GM18502 (cell line): Measurements from ENCODE around the gene FSTL4.

Experiments
- ATAC-seq: cut with Tn5 transposase; IDR thresholded peaks from one replicate; pipeline ENCODE4 v1.9.1; 2021; ENCODE audit warnings: mild to moderate bottlenecking; ENCODE audit not compliant: unreplicated experiment, poor library complexity

The FSTL4 gene

DNA sequence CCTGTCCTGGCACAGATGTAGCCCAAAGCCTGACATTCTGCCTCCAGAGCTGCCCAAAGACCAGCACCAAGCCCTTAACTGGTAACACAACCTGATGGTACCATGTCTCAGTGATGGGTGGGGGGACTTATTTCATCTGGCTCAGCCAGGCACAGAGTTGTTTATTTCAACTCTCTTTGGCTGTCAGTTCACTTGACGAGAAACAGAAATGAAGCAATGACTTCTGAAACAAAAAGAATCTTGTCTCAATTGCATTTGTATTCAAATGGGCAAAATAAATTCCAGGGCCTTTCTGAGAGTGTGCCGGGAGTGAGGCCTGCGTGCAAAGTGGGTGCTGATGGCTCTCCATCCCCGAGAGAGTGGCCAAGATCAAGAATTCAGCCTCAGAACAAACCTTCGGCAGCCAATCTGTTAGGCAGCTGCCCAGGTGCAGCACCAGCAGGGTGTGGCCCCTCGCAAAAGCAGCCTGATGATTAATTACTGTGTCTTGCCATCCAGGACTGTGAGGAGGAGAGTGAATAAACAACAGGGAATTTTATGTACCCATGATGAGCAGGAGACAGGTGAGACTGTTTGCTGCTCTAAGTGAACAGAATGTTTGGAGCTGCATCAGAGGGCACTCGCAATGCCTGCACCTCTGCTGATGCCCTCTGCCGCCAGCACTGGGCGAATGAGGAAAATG, 322.5 kb downstream of the FSTL4 start:
- no peak for ATAC-seq

DNA sequence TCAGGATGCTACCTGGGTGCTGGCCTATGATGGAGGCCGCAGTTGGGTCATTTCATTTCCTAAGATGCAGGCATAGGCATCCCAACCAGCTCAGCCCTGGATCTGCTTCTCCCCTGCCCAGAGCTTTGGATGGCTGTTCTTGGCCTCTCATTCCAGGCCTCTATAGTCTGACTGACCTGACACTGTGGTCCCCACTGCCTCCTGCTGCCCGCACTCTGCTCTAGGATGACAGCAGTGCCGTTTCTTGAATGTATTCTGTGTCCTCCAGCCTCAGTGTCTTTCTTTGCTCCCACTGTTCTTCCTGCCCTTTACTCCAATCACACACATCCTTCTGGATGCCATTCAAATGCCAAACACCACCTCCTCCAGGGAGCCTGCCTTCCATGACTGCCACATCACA, 324.8 kb downstream of the FSTL4 start:
- no peak for ATAC-seq

DNA sequence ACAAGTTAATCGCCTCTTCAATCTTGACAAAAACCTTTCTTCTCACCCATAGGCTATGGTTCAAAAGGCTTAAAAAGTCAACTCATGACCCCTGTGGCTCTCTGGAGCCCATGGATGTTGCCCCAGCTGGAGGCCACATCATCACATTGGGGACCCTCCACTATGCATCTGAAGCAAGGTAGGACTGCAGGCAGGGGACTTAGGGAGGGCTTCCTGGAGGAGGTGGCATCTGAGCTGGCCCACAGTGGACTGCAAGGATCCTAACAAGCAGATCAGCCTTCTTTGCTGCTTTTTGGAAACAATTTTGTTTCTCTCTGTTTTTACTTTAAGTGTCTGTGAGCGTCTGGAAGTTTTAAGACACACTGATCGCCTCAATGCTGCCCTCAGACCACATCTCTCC, 325.9 kb downstream of the FSTL4 start:
- ATAC-seq = no peak

DNA sequence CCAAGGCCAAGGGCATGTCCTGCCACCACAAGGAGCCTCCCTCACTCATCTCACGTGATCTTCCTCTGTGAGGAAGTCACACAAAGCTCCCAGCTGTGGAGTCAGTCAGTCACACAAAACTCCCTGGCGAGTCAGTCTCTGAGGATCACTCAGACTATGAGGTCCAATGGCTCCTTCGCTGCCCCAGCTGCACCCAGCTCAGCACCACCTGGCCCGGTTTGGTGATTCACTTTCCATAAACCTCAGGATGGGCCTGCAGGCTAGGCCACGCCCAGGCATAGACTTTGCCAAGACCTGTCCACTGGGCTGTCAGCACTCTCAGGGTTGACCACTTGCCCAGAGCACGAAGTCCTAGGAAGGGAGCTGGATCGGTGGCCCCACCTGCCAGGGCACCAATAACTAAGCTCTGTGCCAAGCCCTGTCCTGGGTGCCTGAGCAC, 326.7 kb downstream of the FSTL4 start:
- no peak for ATAC-seq

DNA sequence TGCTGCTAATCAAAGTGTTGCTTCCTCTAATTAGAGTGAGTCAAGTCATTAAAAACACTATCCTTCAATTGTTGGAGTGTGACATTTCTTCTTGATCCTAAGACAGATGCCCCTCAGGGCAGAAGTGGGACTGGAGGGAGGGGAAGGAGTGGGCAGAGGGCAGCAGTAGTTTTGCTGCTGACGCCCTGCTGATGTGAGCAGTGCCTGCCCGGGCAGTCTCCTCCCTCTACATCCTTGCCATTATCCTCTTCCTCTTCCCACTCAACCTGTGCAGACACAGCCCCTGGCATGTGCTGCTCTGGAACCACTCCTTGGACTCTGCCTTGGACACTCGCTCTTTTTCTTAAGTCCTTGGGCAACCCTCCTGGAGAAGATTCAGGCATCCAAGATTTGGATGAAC, 328.0 kb downstream of the FSTL4 start:
- ATAC-seq = no peak

DNA sequence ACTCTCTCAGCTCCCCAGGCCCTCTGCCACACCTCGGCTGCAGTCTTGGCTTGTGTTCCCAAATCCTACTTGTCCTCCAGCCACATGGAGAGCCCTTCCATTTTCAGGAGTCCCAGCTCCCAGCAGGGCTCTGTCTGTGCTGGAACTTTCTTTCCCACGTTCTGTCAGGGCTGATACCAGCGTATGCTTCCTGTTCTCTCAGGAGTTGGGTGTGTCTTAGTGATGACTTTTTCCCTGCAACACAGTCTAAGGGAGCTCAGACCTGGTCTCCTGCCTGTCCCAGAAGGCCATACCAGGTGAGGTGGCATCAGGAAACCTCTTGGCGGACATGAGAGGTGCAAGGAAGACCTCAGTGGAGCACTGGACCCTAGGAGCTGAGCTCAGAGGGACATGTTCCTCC, 334.0 kb downstream of the FSTL4 start:
- ATAC-seq = no peak

DNA sequence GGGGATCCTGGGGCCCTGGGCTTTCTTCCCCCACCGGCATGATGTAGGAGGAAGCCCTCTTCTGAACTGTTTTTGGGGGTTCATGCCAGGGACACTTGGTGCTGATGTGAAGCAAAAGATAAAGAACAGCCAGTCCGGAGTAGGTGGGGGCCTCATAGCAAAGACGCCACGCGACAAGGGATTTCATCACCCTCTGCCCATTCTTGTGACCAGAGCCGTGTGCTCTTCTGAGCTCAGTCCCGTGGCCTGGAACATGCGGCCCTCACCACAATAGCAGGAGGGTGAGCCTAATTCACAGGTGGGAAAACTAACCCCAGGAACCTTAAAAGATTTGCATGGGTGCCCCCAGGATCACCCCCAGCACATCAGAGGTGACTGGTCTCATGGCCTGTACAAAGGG, 334.6 kb downstream of the FSTL4 start:
- no peak for ATAC-seq

DNA sequence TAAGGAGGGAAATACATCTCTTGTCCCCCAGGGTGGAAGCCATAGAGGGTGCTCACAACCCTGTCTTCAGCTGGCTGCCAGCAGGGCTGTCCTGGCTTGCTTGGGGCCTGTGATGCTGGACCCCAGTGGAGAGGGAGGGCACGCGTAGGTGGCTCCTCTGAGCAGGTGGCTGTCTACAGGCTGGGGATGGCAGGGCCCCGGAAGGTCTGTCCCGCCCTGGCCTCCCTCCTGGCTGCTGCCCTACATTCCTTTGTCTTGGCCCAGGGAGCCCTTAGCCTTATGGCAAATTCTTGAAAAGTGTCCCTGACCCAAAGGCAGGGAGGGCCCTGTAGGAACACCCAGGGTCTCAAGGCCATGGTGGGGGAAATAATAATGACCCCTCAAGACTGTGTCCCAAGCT, 336.2 kb downstream of the FSTL4 start:
- no peak for ATAC-seq

DNA sequence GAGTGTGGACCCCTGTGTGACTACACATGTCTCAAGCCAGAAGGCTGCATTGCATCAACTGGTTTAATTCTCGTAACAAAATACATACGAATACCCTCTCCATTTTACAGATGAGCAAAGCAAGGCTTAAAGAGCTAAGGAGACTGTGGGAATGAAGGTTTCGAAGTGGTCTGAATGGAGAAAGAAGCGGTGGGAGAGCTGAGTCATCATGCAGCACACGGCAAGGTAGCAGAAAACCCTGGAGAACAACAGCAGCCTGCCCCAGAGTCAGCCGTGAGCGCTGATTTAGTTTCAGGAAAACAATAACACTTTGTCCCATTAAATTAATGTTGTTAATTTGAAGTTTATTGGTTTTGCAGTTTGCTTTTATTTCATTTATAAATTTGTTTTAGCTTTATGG, 336.7 kb downstream of the FSTL4 start:
- no peak for ATAC-seq

DNA sequence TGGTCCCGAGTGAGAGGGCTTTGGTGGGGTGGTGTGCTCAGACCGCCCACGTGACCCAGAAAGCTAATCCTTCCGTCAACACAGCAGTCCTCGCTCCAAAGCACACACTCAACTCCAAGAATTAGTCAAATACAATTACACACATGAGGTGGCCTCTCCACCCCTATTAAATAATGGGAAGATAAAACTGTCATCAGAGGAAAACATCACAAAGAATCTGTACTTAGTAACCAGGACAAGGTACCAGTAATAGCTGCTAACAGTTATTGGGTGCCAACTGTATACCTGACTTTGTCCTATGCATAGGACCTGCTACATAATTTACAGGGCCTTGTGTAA, 337.8 kb downstream of the FSTL4 start:
- no peak for ATAC-seq

DNA sequence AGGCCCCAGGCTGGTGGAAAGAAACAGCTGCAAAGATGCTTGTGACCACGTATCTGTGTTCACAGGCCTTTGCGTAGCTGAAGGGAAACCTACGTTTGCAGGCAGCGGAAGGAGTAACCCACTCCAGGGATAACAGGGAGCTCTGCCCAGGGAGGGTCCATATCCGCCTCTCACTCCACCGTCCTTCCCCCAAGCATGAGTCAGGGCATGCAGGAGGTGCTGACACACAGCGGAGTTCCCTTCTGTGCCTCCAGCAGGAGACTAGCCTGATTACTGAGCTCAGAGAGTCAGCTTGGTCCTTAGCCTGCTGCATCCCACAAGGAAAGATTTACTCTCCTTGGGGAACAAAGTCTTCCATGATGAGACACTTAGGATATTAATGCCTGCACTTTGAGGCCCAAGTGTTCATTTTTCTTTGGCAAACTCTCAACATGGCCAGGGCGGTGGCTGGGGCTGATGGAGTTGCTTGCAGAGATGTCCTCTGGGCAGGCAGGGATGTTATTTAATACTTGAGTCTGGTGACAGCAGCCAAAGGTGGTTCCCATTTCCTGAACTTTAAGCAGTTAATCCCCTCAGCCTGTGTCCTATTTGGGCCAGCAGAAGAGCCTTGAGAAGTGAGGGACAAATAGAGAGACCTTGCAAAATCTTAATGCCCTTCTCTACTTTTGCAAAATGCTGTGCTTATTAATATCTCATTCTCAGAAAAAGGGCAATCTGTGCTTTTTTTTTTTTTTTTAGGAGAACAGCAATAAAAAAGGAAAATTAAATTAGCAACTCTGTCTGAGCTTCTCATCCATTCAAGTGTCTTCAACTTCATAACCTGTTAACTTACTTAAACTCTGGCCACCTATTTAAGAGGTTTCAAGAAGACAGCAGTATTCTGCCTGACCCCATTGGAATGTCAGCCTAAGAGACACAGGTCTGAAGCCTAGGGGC, 338.4 kb downstream of the FSTL4 start:
- ATAC-seq = no peak

DNA sequence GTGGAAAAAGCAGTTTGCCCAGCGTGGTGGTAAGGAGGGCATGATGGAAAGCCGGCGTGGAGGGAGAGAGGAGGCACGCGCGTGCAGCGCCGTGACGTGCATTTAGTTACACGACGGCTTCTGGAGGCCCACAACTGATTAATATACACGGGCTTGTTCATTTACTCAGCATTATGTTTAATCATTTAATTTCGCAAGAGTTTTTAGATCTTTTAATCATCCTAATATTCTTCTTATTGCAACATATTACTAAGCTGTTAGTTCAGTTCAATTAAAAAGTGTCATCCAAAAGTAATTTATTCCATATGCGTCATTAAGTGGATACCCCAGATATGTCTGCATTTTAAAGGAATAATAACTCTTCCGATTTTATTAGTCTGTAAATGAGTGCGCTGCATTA, 340.0 kb downstream of the FSTL4 start:
- ATAC-seq = no peak

DNA sequence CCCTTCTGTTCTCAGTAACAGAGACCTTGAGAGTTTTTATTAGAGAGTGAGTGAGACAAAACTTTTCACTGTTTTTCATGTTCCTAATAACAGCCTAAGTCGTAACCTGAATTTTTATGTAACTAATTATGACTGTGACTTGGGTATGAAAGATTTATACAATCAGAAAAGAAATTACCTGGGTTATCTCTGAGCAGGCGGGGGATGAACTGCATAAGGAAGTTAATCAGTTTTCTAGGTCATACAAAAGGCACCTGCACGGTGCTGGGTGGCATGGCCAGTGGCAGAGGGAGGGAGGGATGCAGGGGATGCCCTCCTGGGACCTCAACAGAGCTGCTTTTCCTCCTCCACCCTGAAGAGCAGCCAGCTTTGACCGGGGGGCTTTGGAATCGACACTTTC, 340.7 kb downstream of the FSTL4 start:
- no peak for ATAC-seq

DNA sequence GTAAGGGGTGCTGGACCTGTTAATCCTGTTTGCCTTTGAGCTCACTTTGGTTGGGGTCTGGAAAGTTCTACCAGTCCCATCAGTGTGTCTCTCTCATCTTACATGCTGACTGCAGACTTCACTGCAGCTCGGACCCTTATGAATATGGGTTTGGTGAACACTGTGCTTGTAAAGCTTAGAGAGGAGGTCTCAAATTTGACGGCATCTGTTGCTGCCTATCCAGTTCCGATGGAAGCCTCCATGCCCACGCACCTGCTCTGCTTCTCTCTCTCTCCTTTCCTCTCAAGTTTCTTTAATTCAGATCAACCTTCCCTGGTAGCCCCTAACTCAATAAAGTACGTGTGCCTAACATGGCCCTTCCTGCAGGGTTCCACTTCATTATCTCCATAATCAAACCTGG, 342.6 kb downstream of the FSTL4 start:
- no peak for ATAC-seq

DNA sequence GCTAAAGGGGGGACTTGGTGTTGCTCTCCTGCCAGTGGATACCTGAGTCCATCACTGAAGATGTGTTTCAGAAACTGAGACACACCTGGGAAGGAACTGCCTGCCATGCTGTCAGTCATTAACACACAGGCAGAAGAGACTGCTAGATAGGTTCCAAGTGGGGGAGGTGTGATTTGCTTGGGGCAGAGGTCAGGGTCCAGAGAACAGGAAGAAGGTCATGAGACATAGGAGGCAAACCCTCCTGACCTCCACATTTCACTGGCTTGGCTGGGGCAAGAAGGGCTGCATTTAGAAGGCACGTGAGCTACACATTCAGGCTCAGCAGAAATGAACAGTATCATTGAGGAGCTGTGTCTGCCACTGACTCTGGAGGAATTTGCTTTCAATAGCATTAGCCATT, 344.7 kb downstream of the FSTL4 start:
- no peak for ATAC-seq

DNA sequence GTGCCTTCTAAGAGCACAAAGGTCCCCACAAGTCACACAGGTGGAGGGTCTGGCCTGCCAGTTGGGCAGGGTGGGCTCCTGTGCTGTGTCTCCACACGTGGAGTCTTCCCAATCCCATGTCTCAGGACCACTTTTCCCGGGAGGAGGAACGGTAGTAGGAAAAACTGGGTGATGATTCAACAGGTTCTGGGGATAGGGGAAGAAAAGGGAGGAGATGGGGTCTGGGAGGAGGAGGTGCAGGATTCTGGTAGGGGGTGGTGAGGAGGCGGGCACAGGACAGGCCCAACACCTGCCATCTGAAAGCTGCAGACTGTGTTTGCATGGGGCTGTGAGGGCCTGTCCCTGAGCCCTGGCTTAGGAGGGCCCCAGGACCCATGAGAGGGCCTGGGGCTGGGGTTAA, 345.4 kb downstream of the FSTL4 start:
- no peak for ATAC-seq

DNA sequence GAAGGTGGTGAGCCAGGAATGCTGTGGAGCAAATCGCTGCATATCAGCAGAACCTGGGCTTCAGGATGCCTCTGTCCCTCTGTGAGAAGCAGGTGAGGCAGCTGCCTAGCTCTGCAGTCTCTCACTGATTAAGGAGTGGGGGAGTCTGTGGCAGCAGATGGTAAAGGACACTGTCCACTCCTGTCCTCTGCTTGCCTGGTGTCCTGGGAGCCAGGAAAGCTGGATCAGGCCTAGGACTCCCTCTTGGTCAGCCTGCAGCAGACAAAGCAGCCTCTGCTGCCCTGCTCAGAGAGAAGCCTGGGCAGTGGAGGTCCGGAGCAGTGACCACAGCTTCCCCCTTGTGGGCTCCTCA, 345.8 kb downstream of the FSTL4 start:
- no peak for ATAC-seq

DNA sequence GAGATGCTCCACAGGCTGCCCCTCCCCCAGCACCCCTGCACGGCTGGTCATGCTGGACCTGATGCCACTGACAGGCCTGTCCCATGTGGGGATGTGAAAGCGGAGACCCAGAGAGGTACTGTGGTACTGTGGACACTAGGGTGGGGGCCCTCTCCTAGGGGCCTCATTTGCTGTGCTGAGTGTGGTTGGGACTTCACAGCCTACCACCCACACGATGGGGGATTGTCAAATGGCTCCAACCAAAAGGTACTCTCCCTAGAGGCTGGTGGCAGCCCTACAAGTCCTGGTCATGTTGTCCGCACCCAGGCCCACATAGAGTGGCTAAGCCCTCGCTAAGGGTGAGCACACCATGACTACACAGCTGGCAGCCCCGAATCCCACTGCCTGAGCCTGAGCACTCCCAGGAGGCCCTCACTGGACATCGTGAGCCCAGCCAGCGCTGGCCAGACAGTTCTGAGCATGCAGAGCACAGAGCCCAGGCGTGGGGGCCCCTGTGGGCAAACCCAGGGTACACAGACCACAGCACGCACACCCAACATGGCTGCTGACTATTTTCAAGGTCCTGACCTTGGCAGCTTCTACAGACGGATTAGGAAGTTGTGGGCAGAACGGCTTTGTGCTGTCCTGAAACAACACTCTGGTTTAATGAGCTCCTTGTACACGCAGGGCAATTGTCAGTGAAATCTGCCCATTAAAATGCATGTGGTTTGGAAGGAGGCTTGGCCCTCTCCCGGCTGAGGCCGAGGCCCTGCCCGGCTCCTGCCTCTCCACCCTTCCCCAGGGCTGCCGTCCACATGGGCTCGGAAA, 346.4 kb downstream of the FSTL4 start:
- ATAC-seq = no peak

DNA sequence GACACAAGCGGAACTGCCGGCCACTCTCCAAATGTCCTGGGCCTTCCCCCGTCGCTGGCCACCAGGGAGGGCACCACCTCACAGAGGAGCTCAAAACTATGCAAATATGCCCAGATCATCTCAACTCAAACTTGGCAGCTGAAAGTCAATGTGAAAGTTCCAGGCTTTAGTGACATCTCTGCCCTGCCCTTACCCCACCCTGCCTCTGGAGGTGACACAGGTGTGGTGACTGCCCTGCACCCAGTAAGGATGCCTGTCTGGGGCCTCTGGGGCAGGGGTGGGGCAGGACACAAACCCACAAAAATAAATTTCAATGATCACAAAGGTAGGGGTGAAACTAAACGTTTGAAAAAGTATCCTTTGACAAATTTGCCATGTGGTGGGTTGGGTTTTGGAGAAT, 347.1 kb downstream of the FSTL4 start:
- ATAC-seq = no peak

DNA sequence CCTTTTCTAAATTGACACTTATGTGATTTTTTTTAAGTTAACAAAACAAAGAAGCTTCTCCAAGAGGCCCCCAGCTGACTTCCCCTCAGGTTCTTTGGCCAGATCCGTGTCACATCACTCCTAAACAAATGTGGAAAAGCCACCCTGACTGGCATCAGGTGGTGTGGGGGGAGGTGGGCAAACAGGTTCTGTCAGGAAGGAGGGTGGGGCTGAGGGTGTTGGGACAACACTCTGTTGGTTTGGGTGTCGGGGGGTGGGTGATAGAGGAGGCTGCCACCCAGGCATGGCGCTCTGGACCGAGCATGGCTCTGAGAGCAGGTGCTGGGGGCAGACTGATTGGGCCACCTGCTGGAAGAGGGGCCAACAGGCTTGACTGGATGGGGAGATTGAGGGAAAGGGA, 349.7 kb downstream of the FSTL4 start:
- no peak for ATAC-seq

DNA sequence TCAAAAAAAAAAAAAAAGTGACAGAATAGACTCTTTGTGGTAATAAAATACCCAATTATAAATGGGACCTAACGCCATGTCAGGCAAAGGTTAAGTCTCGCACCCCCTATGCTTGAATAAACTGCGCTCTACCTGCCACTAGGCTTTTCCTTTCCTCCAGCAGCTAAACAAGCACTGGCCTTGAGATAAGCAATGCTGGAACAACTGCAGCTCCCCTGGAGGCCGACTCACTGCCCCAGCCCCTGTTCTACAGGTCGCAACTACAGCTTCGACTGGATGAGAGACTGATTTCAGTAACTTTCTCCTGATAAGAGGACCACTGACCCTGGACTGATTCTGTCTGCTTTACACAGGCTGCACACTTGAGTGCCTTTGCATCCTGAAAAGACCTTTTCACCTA, 350.3 kb downstream of the FSTL4 start:
- ATAC-seq = no peak
